ENCODE measurements around the gene SCD5. TPM values are rescaled to one million over a fixed set of nuclear protein-coding genes. Genes with fewer than 3 reads are reported as not detected.

The SCD5 gene
- total and polyA plus RNA-seq, 4 donors: 180 to 506 (median 358) TPM

DNA sequence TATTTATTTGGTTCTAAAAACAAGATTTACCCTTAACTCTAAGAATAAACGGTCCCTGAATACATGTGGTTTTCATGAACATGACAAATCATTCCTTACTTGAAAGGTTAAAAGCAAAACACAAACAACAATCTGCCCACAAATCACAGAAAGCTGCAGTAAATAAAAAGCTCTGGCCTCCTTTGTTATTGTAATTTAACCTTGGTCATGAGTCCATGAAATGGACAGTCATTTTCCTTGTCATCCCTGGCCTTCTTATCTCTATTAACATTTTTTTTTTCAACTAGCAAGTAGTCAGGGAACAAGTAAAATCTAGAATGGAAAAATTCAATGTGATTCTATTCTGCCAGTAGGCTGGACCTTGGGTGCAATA is 92.7 kb downstream of the SCD5 start:
- H3K36me3 ChIP-seq (ENCODE audit: control insufficient read depth, insufficient read depth, low read length): peaks cover 12% of the 10 kb centered on the region
- peak in 1 of 6 donors; percentile 37 for DNase-seq (ENCODE audit: low read depth in 4 of 6, low spot score in 6 of 6)
- H3K27ac ChIP-seq (ENCODE audit: low read depth, low read length): no peak overlapping the region
- WGBS (ENCODE audit: insufficient coverage): no CpG with 5 or more reads among the region's 1 CpG
- peaks cover 23% of the 10 kb centered on the region for H3K4me1 ChIP-seq (ENCODE audit: control insufficient read depth, insufficient read depth, low read length)
- H3K9me3 ChIP-seq (ENCODE audit: control insufficient read depth, insufficient read depth, low read length): no peaks in the 10 kb centered on the region
- no peaks in the 10 kb centered on the region for H3K27me3 ChIP-seq (ENCODE audit: control insufficient read depth, insufficient read depth, low read length)
- H3K4me3 ChIP-seq (ENCODE audit: low read depth, low read length): no peak overlapping the region

DNA sequence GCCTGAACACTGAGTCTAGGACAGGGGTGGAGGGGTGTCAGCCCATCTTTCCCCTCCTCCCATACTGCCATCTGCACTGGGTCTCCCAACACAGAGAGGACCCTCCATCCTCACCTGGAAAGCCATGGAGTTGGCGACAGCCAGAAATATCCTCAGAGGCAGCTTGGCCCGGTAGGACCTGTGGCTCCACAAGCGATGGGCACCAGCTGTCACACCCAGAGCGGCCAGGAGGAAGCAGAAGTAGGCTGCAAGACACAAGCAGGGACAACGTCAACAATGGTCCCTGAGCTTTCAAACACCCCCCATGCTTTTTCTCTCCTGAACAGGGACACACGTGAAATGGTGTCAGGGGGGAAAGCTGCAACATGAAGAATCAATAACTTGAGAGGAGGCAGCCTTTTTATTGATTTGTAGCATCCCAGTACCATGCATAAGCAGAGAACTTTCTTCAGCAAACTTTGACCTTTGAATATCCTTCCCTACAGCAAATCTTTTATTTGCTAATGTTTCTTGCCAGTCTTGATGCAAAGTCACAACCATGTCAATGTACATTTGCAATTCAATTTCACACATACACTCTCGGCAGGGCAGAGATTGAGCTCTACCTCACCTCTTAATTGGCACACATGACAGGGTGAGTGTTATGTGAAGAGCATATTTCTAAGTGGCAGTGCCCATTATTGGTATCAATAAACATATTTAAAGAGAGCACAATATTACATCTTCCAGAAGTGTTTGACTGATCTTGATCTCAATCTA is 93.2 kb downstream of the SCD5 start:
- H3K9me3 ChIP-seq (ENCODE audit: control insufficient read depth, insufficient read depth, low read length): no peaks in the 10 kb centered on the region
- WGBS (ENCODE audit: insufficient coverage): 95% methylated on average over 4 of the region's 7 CpGs
- H3K27ac ChIP-seq (ENCODE audit: low read depth, low read length): no peak overlapping the region
- H3K27me3 ChIP-seq (ENCODE audit: control insufficient read depth, insufficient read depth, low read length): no peaks in the 10 kb centered on the region
- H3K4me3 ChIP-seq (ENCODE audit: low read depth, low read length): no peak overlapping the region
- H3K4me1 ChIP-seq (ENCODE audit: control insufficient read depth, insufficient read depth, low read length): peaks cover 19% of the 10 kb centered on the region
- DNase-seq (ENCODE audit: low read depth in 4 of 6, low spot score in 6 of 6): no peak
- H3K36me3 ChIP-seq (ENCODE audit: control insufficient read depth, insufficient read depth, low read length): peaks cover 12% of the 10 kb centered on the region

DNA sequence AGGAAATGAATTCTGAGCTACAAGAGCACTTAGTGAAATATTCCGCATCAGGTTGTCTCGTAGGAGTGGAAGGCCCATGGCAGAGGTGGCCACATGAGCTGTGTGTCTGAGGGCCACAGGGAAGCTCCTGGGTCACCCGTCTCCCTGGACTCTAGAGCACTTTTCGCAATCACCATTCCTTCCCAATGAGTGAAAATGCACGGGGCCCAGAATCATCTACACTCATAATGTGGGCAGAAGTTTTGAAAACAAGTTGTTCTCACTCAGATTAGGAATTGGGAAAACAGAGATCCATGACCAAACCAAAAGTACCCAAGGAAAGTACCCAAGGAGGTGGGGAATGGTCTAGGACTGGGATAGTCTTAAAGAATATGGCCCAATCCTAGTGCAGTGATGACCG is 94.4 kb downstream of the SCD5 start:
- Histone ChIP-seq H3K4me1 (ENCODE audit: control insufficient read depth, insufficient read depth, low read length) (peaks cover 15% of the 10 kb centered on the region), H3K27me3 (ENCODE audit: control insufficient read depth, insufficient read depth, low read length) (no peaks in the 10 kb centered on the region), H3K9me3 (ENCODE audit: control insufficient read depth, insufficient read depth, low read length) (no peaks in the 10 kb centered on the region), H3K27ac (ENCODE audit: low read depth, low read length) (no peak overlapping the region), H3K36me3 (ENCODE audit: control insufficient read depth, insufficient read depth, low read length) (peaks cover 12% of the 10 kb centered on the region), H3K4me3 (ENCODE audit: low read depth, low read length) (no peak overlapping the region)
- WGBS (ENCODE audit: insufficient coverage): 83% methylated on average over 2 of the region's 6 CpGs
- no peak for DNase-seq (ENCODE audit: low read depth in 4 of 6, low spot score in 6 of 6)

DNA sequence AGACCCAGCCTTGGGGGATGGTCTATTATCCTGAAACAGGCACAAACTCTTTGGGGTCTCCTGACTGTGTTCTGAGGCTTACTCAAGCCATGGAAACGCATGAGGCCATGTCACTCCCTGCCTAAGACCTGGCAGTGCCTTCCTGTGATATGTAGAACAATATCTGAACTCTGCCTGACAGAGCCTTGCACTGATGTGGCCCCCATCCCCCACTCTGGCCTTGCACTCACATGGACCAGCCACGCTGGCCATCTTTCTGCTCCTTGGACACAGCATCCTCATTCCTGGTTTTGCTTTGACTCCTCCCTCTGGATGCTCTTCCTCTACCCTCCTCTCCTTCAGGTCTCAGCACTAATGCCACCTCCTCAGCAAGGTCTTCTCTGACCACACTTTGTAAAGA is 100.2 kb downstream of the SCD5 start:
- H3K4me1 ChIP-seq (ENCODE audit: control insufficient read depth, insufficient read depth, low read length): peaks cover 7% of the 10 kb centered on the region
- H3K27me3 ChIP-seq (ENCODE audit: control insufficient read depth, insufficient read depth, low read length): no peaks in the 10 kb centered on the region
- no peak overlapping the region for H3K4me3 ChIP-seq (ENCODE audit: low read depth, low read length)
- no peak for DNase-seq (ENCODE audit: low read depth in 4 of 6, low spot score in 6 of 6)
- no peak overlapping the region for H3K27ac ChIP-seq (ENCODE audit: low read depth, low read length)
- H3K36me3 ChIP-seq (ENCODE audit: control insufficient read depth, insufficient read depth, low read length): peaks cover 8% of the 10 kb centered on the region
- H3K9me3 ChIP-seq (ENCODE audit: control insufficient read depth, insufficient read depth, low read length): no peaks in the 10 kb centered on the region
- 81% methylated on average over 2 of the region's 2 CpGs for WGBS (ENCODE audit: insufficient coverage)

DNA sequence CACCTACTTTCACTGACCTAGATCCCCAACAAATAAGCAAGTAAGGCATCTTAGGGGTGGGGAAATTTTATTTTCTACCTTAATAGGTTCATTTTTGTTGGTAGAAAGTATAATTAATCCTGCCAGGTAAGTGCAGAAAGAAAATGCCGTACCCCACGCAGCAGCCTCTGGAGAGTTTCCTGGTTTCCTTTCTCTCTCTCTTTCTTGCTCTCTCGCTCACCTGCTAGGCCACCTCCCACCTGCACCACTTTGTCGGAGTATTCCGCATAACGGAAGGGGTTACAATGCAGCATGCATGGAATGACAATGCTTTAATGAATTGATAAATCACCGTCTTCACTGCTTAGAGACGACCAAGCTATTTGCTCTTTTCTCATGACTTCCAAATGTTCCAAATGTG is 101.0 kb downstream of the SCD5 start:
- no peak overlapping the region for H3K27ac ChIP-seq (ENCODE audit: low read depth, low read length)

DNA sequence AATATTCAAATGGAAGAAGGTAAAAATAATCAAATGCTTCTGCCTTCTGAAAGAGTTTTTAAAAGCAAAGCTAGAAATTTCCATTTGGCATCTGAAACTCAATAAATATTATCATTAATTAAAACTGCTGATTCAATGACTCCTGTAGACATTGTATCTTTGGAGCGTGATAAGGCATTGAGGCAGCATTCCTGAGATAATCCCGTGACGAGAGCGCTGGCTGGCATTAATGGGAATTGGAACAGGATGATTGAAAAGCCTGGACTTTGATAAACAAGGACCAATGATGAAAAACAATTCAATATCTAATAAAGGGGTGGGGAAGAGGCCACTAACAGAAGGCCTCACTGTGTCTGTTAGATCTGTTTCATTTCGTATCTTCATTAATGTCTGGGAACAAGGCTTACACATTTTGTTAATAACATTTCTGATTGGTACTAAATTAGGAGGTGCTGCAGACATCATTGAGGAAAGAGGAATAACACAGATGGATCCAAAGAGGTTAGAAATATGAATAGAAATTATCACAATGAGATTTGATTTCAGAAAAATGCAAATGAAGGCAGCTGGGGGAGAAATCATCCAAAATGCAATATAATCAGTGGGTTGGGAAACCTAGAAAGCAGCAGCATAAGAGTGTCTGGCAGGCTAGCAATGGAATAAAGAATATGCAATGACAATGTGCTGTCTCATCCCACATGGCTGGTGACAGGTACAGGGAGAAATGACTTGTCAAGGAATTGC is 102.3 kb downstream of the SCD5 start:
- peaks cover 23% of the 10 kb centered on the region for H3K36me3 ChIP-seq (ENCODE audit: control insufficient read depth, insufficient read depth, low read length)
- no peak overlapping the region for H3K4me3 ChIP-seq (ENCODE audit: low read depth, low read length)
- peaks cover 9% of the 10 kb centered on the region for H3K4me1 ChIP-seq (ENCODE audit: control insufficient read depth, insufficient read depth, low read length)
- peak in 2 of 6 donors; percentile 25 to 73 for DNase-seq (ENCODE audit: low read depth in 4 of 6, low spot score in 6 of 6)
- WGBS (ENCODE audit: insufficient coverage): no CpG with 5 or more reads among the region's 5 CpGs
- H3K27me3 ChIP-seq (ENCODE audit: control insufficient read depth, insufficient read depth, low read length): no peaks in the 10 kb centered on the region
- no peaks in the 10 kb centered on the region for H3K9me3 ChIP-seq (ENCODE audit: control insufficient read depth, insufficient read depth, low read length)
- no peak overlapping the region for H3K27ac ChIP-seq (ENCODE audit: low read depth, low read length)

More for the DNA sequence above, 101.0 kb downstream of the SCD5 start:
- Histone ChIP-seq H3K36me3 (ENCODE audit: control insufficient read depth, insufficient read depth, low read length) (peaks cover 15% of the 10 kb centered on the region), H3K9me3 (ENCODE audit: control insufficient read depth, insufficient read depth, low read length) (no peaks in the 10 kb centered on the region), H3K4me3 (ENCODE audit: low read depth, low read length) (no peak overlapping the region), H3K27me3 (ENCODE audit: control insufficient read depth, insufficient read depth, low read length) (no peaks in the 10 kb centered on the region), H3K4me1 (ENCODE audit: control insufficient read depth, insufficient read depth, low read length) (peaks cover 9% of the 10 kb centered on the region)
- no CpG with 5 or more reads among the region's 8 CpGs for WGBS (ENCODE audit: insufficient coverage)
- peak in 1 of 6 donors; percentile 35 for DNase-seq (ENCODE audit: low read depth in 4 of 6, low spot score in 6 of 6)

DNA sequence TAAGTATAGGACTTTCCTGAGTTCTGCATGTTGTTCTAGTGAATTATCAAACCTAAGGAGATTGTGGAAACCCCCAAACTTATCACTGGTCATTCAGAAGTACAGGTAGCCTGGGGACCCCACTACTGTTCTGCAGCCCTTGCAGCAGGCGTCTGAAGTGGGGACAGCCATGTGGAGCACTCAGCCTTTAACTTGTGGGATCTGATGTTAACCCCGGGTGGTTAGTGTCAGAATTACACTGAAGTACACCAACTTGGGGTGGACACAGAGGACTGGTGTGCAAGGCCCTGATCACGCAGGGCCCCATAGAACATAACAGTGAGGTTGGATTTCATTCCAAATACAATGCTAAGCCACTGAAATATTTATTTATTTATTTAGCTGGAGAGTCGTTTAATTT is 103.7 kb downstream of the SCD5 start:
- H3K27ac ChIP-seq (ENCODE audit: low read depth, low read length): no peak overlapping the region
- H3K4me1 ChIP-seq (ENCODE audit: control insufficient read depth, insufficient read depth, low read length): peaks cover 9% of the 10 kb centered on the region
- DNase-seq (ENCODE audit: low read depth in 4 of 6, low spot score in 6 of 6): no peak
- H3K9me3 ChIP-seq (ENCODE audit: control insufficient read depth, insufficient read depth, low read length): no peaks in the 10 kb centered on the region
- peaks cover 23% of the 10 kb centered on the region for H3K36me3 ChIP-seq (ENCODE audit: control insufficient read depth, insufficient read depth, low read length)
- no peaks in the 10 kb centered on the region for H3K27me3 ChIP-seq (ENCODE audit: control insufficient read depth, insufficient read depth, low read length)
- 78% methylated on average over 2 of the region's 4 CpGs for WGBS (ENCODE audit: insufficient coverage)
- no peak overlapping the region for H3K4me3 ChIP-seq (ENCODE audit: low read depth, low read length)

DNA sequence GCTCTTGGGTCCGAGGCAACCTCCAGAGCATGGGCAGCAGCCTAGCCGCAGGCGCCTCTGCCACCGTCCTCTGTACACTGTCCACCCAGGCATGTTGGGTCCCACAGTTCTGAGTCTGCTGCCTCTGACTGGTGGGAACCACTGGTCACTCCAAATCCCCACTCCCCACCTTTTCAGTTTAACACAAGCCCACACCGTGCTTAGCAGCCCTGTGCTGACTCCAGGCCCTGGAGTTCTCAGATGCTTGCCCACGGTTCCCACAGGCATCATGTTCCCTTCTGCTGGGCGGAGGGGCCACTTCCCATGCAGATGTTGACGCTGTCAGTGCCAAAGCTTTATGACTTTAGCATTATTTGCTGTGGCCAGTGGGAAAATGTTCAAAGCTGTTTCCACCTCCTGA is 104.5 kb downstream of the SCD5 start:
- WGBS (ENCODE audit: insufficient coverage): 79% methylated on average over 8 of the region's 8 CpGs
- H3K36me3 ChIP-seq (ENCODE audit: control insufficient read depth, insufficient read depth, low read length): peaks cover 23% of the 10 kb centered on the region
- no peak for DNase-seq (ENCODE audit: low read depth in 4 of 6, low spot score in 6 of 6)
- H3K27ac ChIP-seq (ENCODE audit: low read depth, low read length): no peak overlapping the region
- H3K4me3 ChIP-seq (ENCODE audit: low read depth, low read length): no peak overlapping the region
- no peaks in the 10 kb centered on the region for H3K27me3 ChIP-seq (ENCODE audit: control insufficient read depth, insufficient read depth, low read length)
- no peaks in the 10 kb centered on the region for H3K9me3 ChIP-seq (ENCODE audit: control insufficient read depth, insufficient read depth, low read length)
- H3K4me1 ChIP-seq (ENCODE audit: control insufficient read depth, insufficient read depth, low read length): peaks cover 9% of the 10 kb centered on the region

DNA sequence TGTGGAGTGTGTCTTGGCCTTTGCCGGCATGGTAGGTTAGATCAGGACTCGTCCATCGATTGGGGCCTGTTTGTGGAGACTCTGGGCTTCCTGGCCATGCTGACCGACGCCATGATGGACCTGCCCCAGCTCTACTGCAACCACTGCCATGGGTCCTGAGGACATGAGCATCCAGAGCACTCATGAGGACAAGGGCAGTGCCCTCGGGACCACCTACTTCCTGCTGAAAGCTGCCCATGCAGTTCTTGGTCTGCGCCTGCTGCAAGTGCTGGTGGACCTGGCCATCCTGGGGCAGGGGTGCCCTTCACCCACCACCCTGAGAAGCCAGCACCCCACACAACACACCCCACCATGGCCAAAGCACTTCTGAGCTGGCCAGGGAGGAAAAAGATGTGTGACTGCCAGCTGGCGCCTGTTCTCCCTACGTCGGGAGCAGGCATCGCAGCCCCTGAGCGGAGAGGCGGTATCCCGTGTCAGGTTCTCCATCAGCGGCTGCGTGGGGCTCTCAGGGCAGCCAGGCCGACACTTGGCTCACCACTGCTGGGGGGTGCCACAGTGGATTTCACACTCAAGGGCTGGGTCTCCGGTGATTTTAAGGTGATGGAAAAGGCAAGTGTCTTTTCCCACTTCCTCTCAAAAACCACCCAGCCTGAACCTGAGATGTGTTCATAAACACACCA is 106.4 kb downstream of the SCD5 start:
- H3K4me3 ChIP-seq (ENCODE audit: low read depth, low read length): no peak overlapping the region
- 97% methylated on average over 17 of the region's 18 CpGs for WGBS (ENCODE audit: insufficient coverage)
- peaks cover 3% of the 10 kb centered on the region for H3K4me1 ChIP-seq (ENCODE audit: control insufficient read depth, insufficient read depth, low read length)
- no peak for DNase-seq (ENCODE audit: low read depth in 4 of 6, low spot score in 6 of 6)
- H3K27me3 ChIP-seq (ENCODE audit: control insufficient read depth, insufficient read depth, low read length): no peaks in the 10 kb centered on the region
- H3K27ac ChIP-seq (ENCODE audit: low read depth, low read length): no peak overlapping the region
- H3K36me3 ChIP-seq (ENCODE audit: control insufficient read depth, insufficient read depth, low read length): peaks cover 23% of the 10 kb centered on the region
- no peaks in the 10 kb centered on the region for H3K9me3 ChIP-seq (ENCODE audit: control insufficient read depth, insufficient read depth, low read length)
